ENCODE results near the gene SORBS2. TPM values are rescaled to one million over a fixed set of nuclear protein-coding genes. Genes with fewer than 3 reads are reported as not detected.

SORBS2 gene
- total RNA-seq, 2 donors from 2014 or later, result not detected

- Mint-ChIP-seq H3K9me3 (no peaks in the 10 kb centered on the region), H3K27ac (peak overlapping the region in 1 of 2 donors; percentile 24), H3K36me3 (no peaks in the 10 kb centered on the region)
- DNase-seq (ENCODE audit: low spot score in 2 of 2) (no peak), ATAC-seq (no peak)
Measured at GRCh38 chr4:185741795-185742194, 70.2 kb downstream of the SORBS2 start.

GRCh38 chr4:185740471-185740873 lies 71.5 kb downstream of the SORBS2 start:
- H3K36me3 Mint-ChIP-seq, result no peaks in the 10 kb centered on the region
- H3K27ac Mint-ChIP-seq, result no peak overlapping the region
- DNase-seq (ENCODE audit: low spot score in 2 of 2) (no peak), ATAC-seq (no peak)
- no peaks in the 10 kb centered on the region for H3K9me3 Mint-ChIP-seq

- H3K27ac Mint-ChIP-seq, result no peak overlapping the region
- no peak for DNase-seq (ENCODE audit: low spot score in 2 of 2)
- no peak for ATAC-seq
- H3K9me3 Mint-ChIP-seq, result no peaks in the 10 kb centered on the region
- H3K36me3 Mint-ChIP-seq, result no peaks in the 10 kb centered on the region
Measured at GRCh38 chr4:185738820-185739219, 73.2 kb downstream of the SORBS2 start.

GRCh38 chr4:185738038-185738552 lies 73.9 kb downstream of the SORBS2 start:
- H3K9me3 Mint-ChIP-seq, result no peaks in the 10 kb centered on the region
- ATAC-seq, result no peak
- DNase-seq (ENCODE audit: low spot score in 2 of 2), result no peak
- H3K36me3 Mint-ChIP-seq, result peaks cover 0 to 2% of the 10 kb centered on the region in 2 donors
- no peak overlapping the region for H3K27ac Mint-ChIP-seq

- Mint-ChIP-seq H3K36me3 (peaks cover 0 to 5% of the 10 kb centered on the region in 2 donors), H3K9me3 (no peaks in the 10 kb centered on the region), H3K27ac (no peak overlapping the region)
- ATAC-seq, result no peak
- no peak for DNase-seq (ENCODE audit: low spot score in 2 of 2)
Measured at GRCh38 chr4:185737489-185738037, 74.4 kb downstream of the SORBS2 start.

GRCh38 chr4:185736882-185737281 lies 75.1 kb downstream of the SORBS2 start:
- Mint-ChIP-seq H3K27ac (no peak overlapping the region), H3K36me3 (peaks cover 0 to 5% of the 10 kb centered on the region in 2 donors), H3K9me3 (no peaks in the 10 kb centered on the region)
- ATAC-seq, result no peak
- no peak for DNase-seq (ENCODE audit: low spot score in 2 of 2)

GRCh38 chr4:185735866-185736400 lies 76.1 kb downstream of the SORBS2 start:
- H3K27ac Mint-ChIP-seq, result no peak overlapping the region
- peaks cover 0 to 5% of the 10 kb centered on the region in 2 donors for H3K36me3 Mint-ChIP-seq
- no peaks in the 10 kb centered on the region for H3K9me3 Mint-ChIP-seq
- ATAC-seq, result no peak
- DNase-seq (ENCODE audit: low spot score in 2 of 2), result no peak

- ATAC-seq, result no peak
- peaks cover 0 to 5% of the 10 kb centered on the region in 2 donors for H3K36me3 Mint-ChIP-seq
- no peak overlapping the region for H3K27ac Mint-ChIP-seq
- no peaks in the 10 kb centered on the region for H3K9me3 Mint-ChIP-seq
- no peak for DNase-seq (ENCODE audit: low spot score in 2 of 2)
Measured at GRCh38 chr4:185734930-185735329, 77.1 kb downstream of the SORBS2 start.

- ATAC-seq, result no peak
- H3K27ac Mint-ChIP-seq, result no peak overlapping the region
- H3K36me3 Mint-ChIP-seq, result peaks cover 0 to 5% of the 10 kb centered on the region in 2 donors
- no peaks in the 10 kb centered on the region for H3K9me3 Mint-ChIP-seq
- DNase-seq (ENCODE audit: low spot score in 2 of 2), result no peak
Measured at GRCh38 chr4:185734214-185734613, 77.8 kb downstream of the SORBS2 start.

- H3K27ac Mint-ChIP-seq, result no peak overlapping the region
- peaks cover 0 to 5% of the 10 kb centered on the region in 2 donors for H3K36me3 Mint-ChIP-seq
- ATAC-seq (no peak), DNase-seq (ENCODE audit: low spot score in 2 of 2) (no peak)
- H3K9me3 Mint-ChIP-seq, result no peaks in the 10 kb centered on the region
Measured at GRCh38 chr4:185730849-185731608, 81.0 kb downstream of the SORBS2 start.

GRCh38 chr4:185730387-185730786 lies 81.6 kb downstream of the SORBS2 start:
- DNase-seq (ENCODE audit: low spot score in 2 of 2) (no peak), ATAC-seq (no peak)
- H3K36me3 Mint-ChIP-seq, result peaks cover 0 to 5% of the 10 kb centered on the region in 2 donors
- no peak overlapping the region for H3K27ac Mint-ChIP-seq
- H3K9me3 Mint-ChIP-seq, result no peaks in the 10 kb centered on the region

GRCh38 chr4:185729391-185729804 lies 82.6 kb downstream of the SORBS2 start:
- Mint-ChIP-seq H3K9me3 (no peaks in the 10 kb centered on the region), H3K36me3 (peaks cover 0 to 5% of the 10 kb centered on the region in 2 donors), H3K27ac (no peak overlapping the region)
- ATAC-seq (no peak), DNase-seq (ENCODE audit: low spot score in 2 of 2) (no peak)

GRCh38 chr4:185728893-185729292 lies 83.1 kb downstream of the SORBS2 start:
- ATAC-seq (no peak), DNase-seq (ENCODE audit: low spot score in 2 of 2) (no peak)
- Mint-ChIP-seq H3K9me3 (no peaks in the 10 kb centered on the region), H3K36me3 (peaks cover 0 to 5% of the 10 kb centered on the region in 2 donors), H3K27ac (no peak overlapping the region)

- Mint-ChIP-seq H3K27ac (no peak overlapping the region), H3K36me3 (no peaks in the 10 kb centered on the region), H3K9me3 (no peaks in the 10 kb centered on the region)
- ATAC-seq (no peak), DNase-seq (ENCODE audit: low spot score in 2 of 2) (no peak)
Measured at GRCh38 chr4:185726931-185727330, 85.1 kb downstream of the SORBS2 start.

GRCh38 chr4:185723631-185724260 lies 88.2 kb downstream of the SORBS2 start:
- ATAC-seq, result no peak
- DNase-seq (ENCODE audit: low spot score in 2 of 2), result no peak
- no peak overlapping the region for H3K27ac Mint-ChIP-seq
- H3K9me3 Mint-ChIP-seq, result no peaks in the 10 kb centered on the region
- H3K36me3 Mint-ChIP-seq, result no peaks in the 10 kb centered on the region

GRCh38 chr4:185722029-185722316 lies 90.0 kb downstream of the SORBS2 start:
- no peak for ATAC-seq
- Mint-ChIP-seq H3K36me3 (no peaks in the 10 kb centered on the region), H3K27ac (no peak overlapping the region), H3K9me3 (no peaks in the 10 kb centered on the region)
- no peak for DNase-seq (ENCODE audit: low spot score in 2 of 2)
